ENCODE data around the gene ATL1.
"Not testable (repeated sequence)": the region's sequence is repeated elsewhere in the genome, so short reads cannot be mapped to it uniquely, and the experiment has no call there.

The ATL1 gene

DNA sequence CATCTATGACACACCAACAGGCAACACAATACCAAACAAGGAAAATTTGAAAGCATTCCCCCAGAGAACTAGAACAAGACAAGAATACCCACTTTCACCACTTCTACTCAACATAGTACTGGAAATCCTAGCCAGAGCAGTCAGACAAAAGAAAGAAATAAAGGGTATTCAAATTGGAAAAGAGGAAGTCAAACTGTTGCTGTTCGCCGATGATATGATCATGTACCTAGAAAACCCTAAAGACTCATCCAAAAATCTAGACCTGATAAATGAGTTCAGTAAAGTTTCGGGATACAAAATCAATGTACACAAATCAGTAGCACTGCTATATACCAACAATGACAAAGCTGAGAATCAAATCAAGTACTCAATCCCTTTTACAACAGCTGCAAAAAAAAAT, 8.1 kb upstream of the ATL1 start:
- no peak for ATAC-seq (ENCODE audit: low read depth)
- Histone ChIP-seq H3K4me3 (ENCODE audit: severe bottlenecking) (no peak overlapping the region), H3K27me3 (ENCODE audit: insufficient read depth, poor library complexity, severe bottlenecking) (peaks cover 5% of the 10 kb centered on the region), H3K4me1 (ENCODE audit: insufficient read depth, poor library complexity, severe bottlenecking) (no peaks in the 10 kb centered on the region), H3K36me3 (ENCODE audit: low read depth) (no peaks in the 10 kb centered on the region), H3K27ac (ENCODE audit: poor library complexity, severe bottlenecking) (no peak overlapping the region), H3K9me3 (ENCODE audit: severe bottlenecking) (no peaks in the 10 kb centered on the region)
- DNase-seq (ENCODE audit: low spot score): no peak
- TF ChIP-seq, protein P1, sequence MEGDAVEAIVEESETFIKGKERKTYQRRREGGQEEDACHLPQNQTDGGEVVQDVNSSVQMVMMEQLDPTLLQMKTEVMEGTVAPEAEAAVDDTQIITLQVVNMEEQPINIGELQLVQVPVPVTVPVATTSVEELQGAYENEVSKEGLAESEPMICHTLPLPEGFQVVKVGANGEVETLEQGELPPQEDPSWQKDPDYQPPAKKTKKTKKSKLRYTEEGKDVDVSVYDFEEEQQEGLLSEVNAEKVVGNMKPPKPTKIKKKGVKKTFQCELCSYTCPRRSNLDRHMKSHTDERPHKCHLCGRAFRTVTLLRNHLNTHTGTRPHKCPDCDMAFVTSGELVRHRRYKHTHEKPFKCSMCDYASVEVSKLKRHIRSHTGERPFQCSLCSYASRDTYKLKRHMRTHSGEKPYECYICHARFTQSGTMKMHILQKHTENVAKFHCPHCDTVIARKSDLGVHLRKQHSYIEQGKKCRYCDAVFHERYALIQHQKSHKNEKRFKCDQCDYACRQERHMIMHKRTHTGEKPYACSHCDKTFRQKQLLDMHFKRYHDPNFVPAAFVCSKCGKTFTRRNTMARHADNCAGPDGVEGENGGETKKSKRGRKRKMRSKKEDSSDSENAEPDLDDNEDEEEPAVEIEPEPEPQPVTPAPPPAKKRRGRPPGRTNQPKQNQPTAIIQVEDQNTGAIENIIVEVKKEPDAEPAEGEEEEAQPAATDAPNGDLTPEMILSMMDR (IDR thresholded peaks at IDR 0.05; ENCODE audit: poor library complexity, severe bottlenecking): no peak

DNA sequence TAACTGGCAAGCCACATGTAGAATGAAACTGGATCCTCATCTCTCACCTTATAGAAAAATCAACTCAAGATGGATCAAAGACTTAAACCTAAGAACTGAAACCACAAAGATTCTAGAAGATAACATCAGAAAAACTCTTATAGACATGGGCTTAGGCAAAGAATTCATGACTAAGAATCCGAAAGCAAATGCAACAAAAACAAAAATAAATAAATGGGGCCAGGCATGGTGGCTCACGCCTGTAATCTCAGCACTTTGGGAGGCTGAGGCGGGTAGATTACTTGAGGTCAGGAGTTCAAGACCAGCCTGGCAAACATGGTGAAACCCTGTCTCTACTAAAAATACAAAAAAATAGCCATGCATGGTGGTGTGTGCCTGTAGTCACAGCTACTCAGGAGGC, 7.1 kb upstream of the ATL1 start:
- not testable (repeated sequence) for ATAC-seq (ENCODE audit: low read depth); H3K4me1 ChIP-seq (ENCODE audit: insufficient read depth, poor library complexity, severe bottlenecking); H3K36me3 ChIP-seq (ENCODE audit: low read depth); H3K4me3 ChIP-seq (ENCODE audit: severe bottlenecking); DNase-seq (ENCODE audit: low spot score); H3K27me3 ChIP-seq (ENCODE audit: insufficient read depth, poor library complexity, severe bottlenecking); H3K9me3 ChIP-seq (ENCODE audit: severe bottlenecking); H3K27ac ChIP-seq (ENCODE audit: poor library complexity, severe bottlenecking)

DNA sequence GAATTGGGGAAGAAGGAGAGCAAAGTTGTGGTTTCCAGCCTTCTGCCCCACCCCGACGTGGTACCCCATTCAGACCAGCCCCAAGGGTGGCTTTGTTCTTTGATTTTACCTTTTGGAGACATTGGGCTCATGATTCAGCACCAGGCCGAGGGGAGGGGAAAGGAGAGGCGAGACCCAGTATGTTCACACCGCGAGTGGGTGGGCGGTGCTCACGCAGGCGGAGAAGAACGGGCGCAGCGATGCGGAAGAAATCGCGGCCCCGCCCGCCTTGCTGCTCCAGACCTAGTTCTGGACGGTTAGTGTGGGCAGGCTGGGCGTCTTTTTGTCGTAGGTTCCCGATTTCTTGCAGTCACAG, 963 bp downstream of the ATL1 start:
- Histone ChIP-seq H3K27ac (ENCODE audit: poor library complexity, severe bottlenecking) (peak overlapping the region; percentile 25), H3K27me3 (ENCODE audit: insufficient read depth, poor library complexity, severe bottlenecking) (peaks cover 3% of the 10 kb centered on the region), H3K4me1 (ENCODE audit: insufficient read depth, poor library complexity, severe bottlenecking) (peaks cover 5% of the 10 kb centered on the region), H3K9me3 (ENCODE audit: severe bottlenecking) (no peaks in the 10 kb centered on the region), H3K36me3 (ENCODE audit: low read depth) (no peaks in the 10 kb centered on the region), H3K4me3 (ENCODE audit: severe bottlenecking) (peak overlapping the region; percentile 48)
- no peak for DNase-seq (ENCODE audit: low spot score)
- ATAC-seq (ENCODE audit: low read depth): peak; percentile 57
- TF ChIP-seq, protein P1 (IDR thresholded peaks at IDR 0.05; ENCODE audit: poor library complexity, severe bottlenecking): no peak

DNA sequence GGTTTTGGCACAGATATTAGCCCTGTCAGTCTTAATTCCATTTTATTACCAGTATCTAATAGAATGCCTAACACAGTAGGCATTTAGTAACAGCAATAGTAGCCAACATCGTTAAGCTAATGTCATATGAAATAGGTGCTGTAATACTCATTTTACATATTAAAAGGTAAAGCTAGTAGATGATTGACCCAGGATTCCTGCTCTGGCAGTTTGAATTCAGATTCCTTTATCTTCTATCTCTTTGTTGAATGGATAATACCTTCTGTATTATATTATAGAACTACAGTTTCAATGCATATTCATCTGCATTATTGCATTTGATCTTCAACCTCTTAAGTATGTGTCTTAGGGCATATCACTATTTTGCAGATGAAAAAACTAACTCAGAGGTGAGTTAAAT, 2.9 kb downstream of the ATL1 start:
- Histone ChIP-seq H3K4me3 (ENCODE audit: severe bottlenecking) (no peak overlapping the region), H3K27ac (ENCODE audit: poor library complexity, severe bottlenecking) (no peak overlapping the region), H3K36me3 (ENCODE audit: low read depth) (no peaks in the 10 kb centered on the region), H3K4me1 (ENCODE audit: insufficient read depth, poor library complexity, severe bottlenecking) (peaks cover 5% of the 10 kb centered on the region), H3K9me3 (ENCODE audit: severe bottlenecking) (no peaks in the 10 kb centered on the region), H3K27me3 (ENCODE audit: insufficient read depth, poor library complexity, severe bottlenecking) (peaks cover 3% of the 10 kb centered on the region)
- TF ChIP-seq, protein P1 (IDR thresholded peaks at IDR 0.05; ENCODE audit: poor library complexity, severe bottlenecking): no peak
- ATAC-seq (ENCODE audit: low read depth) (no peak), DNase-seq (ENCODE audit: low spot score) (no peak)

DNA sequence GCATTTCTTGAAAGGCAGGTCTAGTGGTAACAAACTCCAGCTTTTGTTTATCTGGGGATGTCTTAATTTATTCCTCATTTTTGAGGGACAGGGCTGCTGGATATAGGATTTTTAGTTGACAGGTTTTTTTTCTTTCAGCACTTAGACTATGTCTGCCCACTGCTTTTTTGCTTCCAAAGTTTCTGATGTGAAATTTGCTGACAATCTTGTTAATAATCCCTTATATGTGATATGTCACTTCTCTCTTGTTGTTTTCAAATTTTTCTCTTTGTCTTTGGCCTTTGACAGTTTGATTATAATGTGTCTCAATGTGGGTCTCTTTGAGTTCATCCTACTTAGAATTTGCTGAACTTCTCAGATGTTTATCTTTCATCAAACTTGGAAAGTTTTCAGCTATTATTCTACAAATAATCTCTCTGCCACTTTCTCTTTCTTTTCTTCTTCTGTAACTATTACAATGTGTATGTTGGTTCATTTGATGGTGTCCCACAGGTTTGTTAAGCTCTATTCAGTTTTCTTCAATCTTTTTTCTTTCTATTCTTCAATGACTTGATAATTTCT, 9.8 kb downstream of the ATL1 start:
- Histone ChIP-seq H3K27ac (ENCODE audit: poor library complexity, severe bottlenecking) (no peak overlapping the region), H3K36me3 (ENCODE audit: low read depth) (no peaks in the 10 kb centered on the region), H3K27me3 (ENCODE audit: insufficient read depth, poor library complexity, severe bottlenecking) (no peaks in the 10 kb centered on the region), H3K9me3 (ENCODE audit: severe bottlenecking) (peaks cover 6% of the 10 kb centered on the region), H3K4me3 (ENCODE audit: severe bottlenecking) (no peak overlapping the region), H3K4me1 (ENCODE audit: insufficient read depth, poor library complexity, severe bottlenecking) (no peaks in the 10 kb centered on the region)
- ATAC-seq (ENCODE audit: low read depth): no peak
- DNase-seq (ENCODE audit: low spot score): no peak
- TF ChIP-seq, protein P1 (IDR thresholded peaks at IDR 0.05; ENCODE audit: poor library complexity, severe bottlenecking): no peak
